GM21447 (cell line): ENCODE results near the gene FLRT1.

Source experiments
- ATAC-seq: cut with Tn5 transposase; IDR thresholded peaks from one replicate; pipeline ENCODE4 v1.9.1; 2021; ENCODE audit not compliant: unreplicated experiment

Gene FLRT1

GRCh38 chr11:64023712-64024710 lies 11.7 kb upstream of the FLRT1 start:
- no peak for ATAC-seq

- ATAC-seq = no peak
Observed at GRCh38 chr11:64025205-64025604, 10.5 kb upstream of the FLRT1 start.

GRCh38 chr11:64026575-64027205 lies 9.0 kb upstream of the FLRT1 start:
- ATAC-seq = no peak

GRCh38 chr11:64027651-64028397 lies 7.9 kb upstream of the FLRT1 start:
- no peak for ATAC-seq

GRCh38 chr11:64028398-64029115 lies 7.2 kb upstream of the FLRT1 start:
- ATAC-seq = no peak

- no peak for ATAC-seq
Observed at GRCh38 chr11:64029773-64030172, 6.0 kb upstream of the FLRT1 start.

- no peak for ATAC-seq
Observed at GRCh38 chr11:64031001-64031400, 4.7 kb upstream of the FLRT1 start.

- no peak for ATAC-seq
Observed at GRCh38 chr11:64032050-64032449, 3.7 kb upstream of the FLRT1 start.

GRCh38 chr11:64034411-64034811 lies 1.3 kb upstream of the FLRT1 start:
- ATAC-seq = no peak

GRCh38 chr11:64035081-64035524 lies 628 bp upstream of the FLRT1 start:
- no peak for ATAC-seq

GRCh38 chr11:64036087-64037026 lies 626 bp downstream of the FLRT1 start:
- no peak for ATAC-seq

- no peak for ATAC-seq
Observed at GRCh38 chr11:64037027-64037634, 1.4 kb downstream of the FLRT1 start.

- no peak for ATAC-seq
Observed at GRCh38 chr11:64038500-64038899, 2.8 kb downstream of the FLRT1 start.

- no peak for ATAC-seq
Observed at GRCh38 chr11:64039012-64039665, 3.4 kb downstream of the FLRT1 start.

GRCh38 chr11:64040684-64041322 lies 5.1 kb downstream of the FLRT1 start:
- no peak for ATAC-seq

GRCh38 chr11:64041846-64042245 lies 6.1 kb downstream of the FLRT1 start:
- ATAC-seq = no peak

GRCh38 chr11:64042301-64042700 lies 6.6 kb downstream of the FLRT1 start:
- no peak for ATAC-seq

- ATAC-seq = no peak
Observed at GRCh38 chr11:64043545-64043944, 7.8 kb downstream of the FLRT1 start.
